22Rv1 (cell line): ENCODE measurements around the gene BMPER.

ENCODE experiments used
- H3K27ac ChIP-seq: fragments of 450-650 bp; 2 replicates; pipeline ENCODE4 v1.5.1; 2017
- ZFX ChIP-seq: fragments of 450-650 bp; IDR thresholded peaks from 2 replicates; pipeline ENCODE4 v1.6.1; 2017; ENCODE audit warnings: antibody characterized with exemption, borderline replicate concordance
- TF ChIP-seq, protein P1 (sequence below): fragments of 450-650 bp; IDR thresholded peaks from 2 replicates; pipeline ENCODE4 v1.5.1; 2017; ENCODE audit warnings: mild to moderate bottlenecking

BMPER gene

GRCh38 chr7:34073676-34074075, 168.3 kb downstream of the BMPER start:
- H3K27ac ChIP-seq = no peak overlapping the region
- no peak for TF ChIP-seq ZFX
- TF ChIP-seq, protein P1, sequence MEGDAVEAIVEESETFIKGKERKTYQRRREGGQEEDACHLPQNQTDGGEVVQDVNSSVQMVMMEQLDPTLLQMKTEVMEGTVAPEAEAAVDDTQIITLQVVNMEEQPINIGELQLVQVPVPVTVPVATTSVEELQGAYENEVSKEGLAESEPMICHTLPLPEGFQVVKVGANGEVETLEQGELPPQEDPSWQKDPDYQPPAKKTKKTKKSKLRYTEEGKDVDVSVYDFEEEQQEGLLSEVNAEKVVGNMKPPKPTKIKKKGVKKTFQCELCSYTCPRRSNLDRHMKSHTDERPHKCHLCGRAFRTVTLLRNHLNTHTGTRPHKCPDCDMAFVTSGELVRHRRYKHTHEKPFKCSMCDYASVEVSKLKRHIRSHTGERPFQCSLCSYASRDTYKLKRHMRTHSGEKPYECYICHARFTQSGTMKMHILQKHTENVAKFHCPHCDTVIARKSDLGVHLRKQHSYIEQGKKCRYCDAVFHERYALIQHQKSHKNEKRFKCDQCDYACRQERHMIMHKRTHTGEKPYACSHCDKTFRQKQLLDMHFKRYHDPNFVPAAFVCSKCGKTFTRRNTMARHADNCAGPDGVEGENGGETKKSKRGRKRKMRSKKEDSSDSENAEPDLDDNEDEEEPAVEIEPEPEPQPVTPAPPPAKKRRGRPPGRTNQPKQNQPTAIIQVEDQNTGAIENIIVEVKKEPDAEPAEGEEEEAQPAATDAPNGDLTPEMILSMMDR = no peak

- TF ChIP-seq, protein P1 = no peak
- TF ChIP-seq ZFX = no peak
- no peak overlapping the region for H3K27ac ChIP-seq
Measured at GRCh38 chr7:34074421-34074820, 169.1 kb downstream of the BMPER start.

DNA sequence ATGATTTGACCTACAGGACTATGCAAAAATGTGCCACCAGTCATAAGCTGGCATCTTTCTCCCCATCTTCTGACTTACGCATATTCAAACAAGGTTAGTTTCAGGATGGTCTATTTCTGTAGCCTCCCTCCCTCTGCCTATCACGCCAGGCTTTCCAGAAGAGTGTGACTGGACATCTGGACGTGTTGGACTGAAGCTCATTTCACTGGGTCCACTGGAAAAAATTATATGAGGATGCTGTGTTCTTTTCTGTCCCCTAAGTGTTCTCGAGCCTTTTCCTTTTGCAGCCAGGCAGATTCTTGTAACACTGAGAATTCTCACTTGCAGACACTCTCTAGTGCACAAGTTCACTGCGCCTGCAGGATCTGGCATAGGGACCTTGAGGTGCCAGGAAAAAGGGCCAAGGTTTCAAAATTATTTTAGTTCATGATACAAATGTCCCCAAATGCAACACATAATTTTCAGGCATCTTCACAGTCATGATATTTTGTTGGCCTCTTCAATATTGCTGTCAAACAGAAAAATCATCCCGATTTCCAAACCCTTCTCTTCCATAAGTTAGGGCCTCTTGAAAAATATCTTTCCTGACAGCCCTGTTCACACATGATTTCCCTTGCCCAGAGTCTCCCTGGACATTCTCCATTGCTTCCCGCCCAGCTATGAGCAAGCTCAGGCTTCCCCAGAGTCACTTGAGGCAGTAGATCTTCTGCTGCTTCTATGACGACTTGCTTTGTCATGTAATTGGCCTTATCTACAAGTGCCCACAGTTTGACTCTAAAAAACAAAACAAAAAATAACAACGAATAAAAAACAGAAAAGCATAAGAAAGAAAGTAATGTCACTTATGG, 170.4 kb downstream of the BMPER start:
- H3K27ac ChIP-seq = no peak overlapping the region
- TF ChIP-seq, protein P1 = no peak
- no peak for TF ChIP-seq ZFX

- no peak overlapping the region for H3K27ac ChIP-seq
- TF ChIP-seq, protein P1 = no peak
Measured at GRCh38 chr7:34077168-34077567, 171.8 kb downstream of the BMPER start.

DNA sequence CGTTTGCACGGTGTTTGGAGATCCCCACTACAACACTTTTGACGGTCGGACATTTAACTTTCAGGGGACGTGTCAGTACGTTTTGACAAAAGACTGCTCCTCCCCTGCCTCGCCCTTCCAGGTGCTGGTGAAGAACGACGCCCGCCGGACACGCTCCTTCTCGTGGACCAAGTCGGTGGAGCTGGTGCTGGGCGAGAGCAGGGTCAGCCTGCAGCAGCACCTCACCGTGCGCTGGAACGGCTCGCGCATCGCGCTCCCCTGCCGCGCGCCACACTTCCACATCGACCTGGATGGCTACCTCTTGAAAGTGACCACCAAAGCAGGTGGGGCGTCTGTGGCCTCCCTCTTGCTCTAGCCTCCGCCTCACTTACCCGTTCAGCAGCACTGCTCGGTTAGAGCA, 173.5 kb downstream of the BMPER start:
- no peak overlapping the region for H3K27ac ChIP-seq
- TF ChIP-seq, protein P1 = no peak
- no peak for TF ChIP-seq ZFX

DNA sequence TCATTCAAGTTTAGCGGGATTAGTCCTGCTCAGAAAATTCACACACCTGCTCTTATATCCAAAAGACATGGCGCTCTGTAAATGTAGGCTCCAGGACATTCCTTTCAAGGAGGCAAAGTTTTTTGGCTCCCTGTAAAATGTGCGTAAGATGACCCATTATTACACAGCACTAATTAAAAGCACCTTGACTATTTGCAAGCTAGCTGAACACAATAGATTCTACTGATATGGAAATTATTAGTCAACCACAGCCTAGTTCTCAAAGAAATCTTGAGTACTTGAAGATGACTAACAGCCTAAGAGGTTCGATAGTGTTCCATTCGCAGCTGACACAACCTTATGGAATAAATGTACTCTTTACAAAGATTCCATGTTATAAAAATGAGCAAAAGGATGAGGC, 175.2 kb downstream of the BMPER start:
- H3K27ac ChIP-seq = no peak overlapping the region
- TF ChIP-seq, protein P1 = no peak
- TF ChIP-seq ZFX = no peak

GRCh38 chr7:34081935-34082334, 176.6 kb downstream of the BMPER start:
- no peak overlapping the region for H3K27ac ChIP-seq
- no peak for TF ChIP-seq ZFX
- TF ChIP-seq, protein P1 = no peak
